Right lobe of liver (tissue), 6 donors: ENCODE measurements around the gene PRR13. TPM values are rescaled to one million over a fixed set of nuclear protein-coding genes. Genes with fewer than 3 reads are reported as not detected.

Source experiments
- ATAC-seq, 4 donors: fragments of 200-7000 bp; cut with Tn5 transposase; one replicate each; pipeline ENCODE4 v1.9.1; 2020; ENCODE audit warnings: mild to moderate bottlenecking in 4 of 4, moderate library complexity in 4 of 4
- DNase-seq, 3 donors: peaks; one replicate each; pipeline ENCODE4 v3.0.0-alpha.2; 2020
- H3K27ac ChIP-seq, 3 donors: fragments of 200-600 bp; one replicate each; pipeline ENCODE4 v1.8.0; 2022
- H3K27me3 ChIP-seq, 2 donors: fragments of 200-600 bp; one replicate each; pipeline ENCODE4 v1.8.0; 2022
- H3K36me3 ChIP-seq, 4 donors: fragments of 200-600 bp; sonication (generic) in 1 of 4; one replicate each; pipeline versions ENCODE4 v1.5.1 to v1.8.0; 2017 to 2022; ENCODE audit warnings: control low read depth in 1 of 4
- H3K4me1 ChIP-seq, 4 donors: fragments of 200-600 bp; sonication (generic) in 1 of 4; one replicate each; pipeline versions ENCODE4 v1.5.1 to v1.8.0; 2017 to 2022; ENCODE audit warnings: control low read depth in 1 of 4
- H3K4me3 ChIP-seq, 3 donors: fragments of 200-600 bp; one replicate each; pipeline ENCODE4 v1.8.0; 2022
- H3K9me3 ChIP-seq, 4 donors: fragments of 200-600 bp; sonication (generic) in 1 of 4; one replicate each; pipeline versions ENCODE4 v1.5.1 to v1.8.0; 2017 to 2022; ENCODE audit warnings: control low read depth in 1 of 4
- POLR2A ChIP-seq: fragments of 450-650 bp; IDR thresholded peaks from one replicate; pipeline ENCODE4 v1.6.1; 2017; ENCODE audit warnings: antibody characterized with exemption, mild to moderate bottlenecking
- WGBS: methylation state at CpG from one replicate; pipeline ENCODE4 v1.1.6; 2018; ENCODE audit warnings: low coverage, low lambda C conversion rate; ENCODE audit not compliant: insufficient coverage; ENCODE audit errors: missing lambda C conversion rate; 5-methylcytosine and 5-hydroxymethylcytosine counted together
- intact Hi-C, 2 donors: fragments of 100-400 bp; cut with DNase I; formaldehyde crosslinking; loops; one replicate each; pipeline versions ENCODE4 v1.11.2 to v1.14.1; 2022
- total RNA-seq, 6 experiments: library from RNA; depleted of rRNA in 2 of 6; stranded (reverse); fragments of >200 nt in 2 of 6; fragmentation: NEBNext Ultra II Directional in 3 of 6; extraction: Animal tissue kit (Norgen Biotek cat#: 25700) in 3 of 6; gene quantifications; one replicate each; pipeline versions ENCODE4 v1.1.0 to v1.2.4, GENCODE V29; 2016 to 2023
- TF ChIP-seq, protein P1 (sequence below), 4 donors: fragments of 200-600 bp in 3 of 4; fragments of 450-650 bp in 1 of 4; IDR thresholded peaks; one replicate each; pipeline versions ENCODE4 v1.5.1 to v1.8.0; 2016 to 2022; ENCODE audit warnings: antibody characterized with exemption in 4 of 4, mild to moderate bottlenecking in 2 of 4
- donor health status: DM: no; HTN: yes; CAD: no.
- donor health status: DM: no; HTN: no; CAD: no.
- donor health status: DM: no; HTN: no; CAD: no.
- donor health status: DM: no; HTN: yes; CAD: no.
- donor health status: DM: no; HTN: yes; CAD: no.

The PRR13 gene
- total RNA-seq, 6 experiments from 2014 or later = 35.9 to 91.2 (median 61.0) TPM

- ATAC-seq (peak in 2 of 4 donors; percentile 3 to 8), DNase-seq (no peak)
- no peak for TF ChIP-seq POLR2A
- TF ChIP-seq, protein P1, sequence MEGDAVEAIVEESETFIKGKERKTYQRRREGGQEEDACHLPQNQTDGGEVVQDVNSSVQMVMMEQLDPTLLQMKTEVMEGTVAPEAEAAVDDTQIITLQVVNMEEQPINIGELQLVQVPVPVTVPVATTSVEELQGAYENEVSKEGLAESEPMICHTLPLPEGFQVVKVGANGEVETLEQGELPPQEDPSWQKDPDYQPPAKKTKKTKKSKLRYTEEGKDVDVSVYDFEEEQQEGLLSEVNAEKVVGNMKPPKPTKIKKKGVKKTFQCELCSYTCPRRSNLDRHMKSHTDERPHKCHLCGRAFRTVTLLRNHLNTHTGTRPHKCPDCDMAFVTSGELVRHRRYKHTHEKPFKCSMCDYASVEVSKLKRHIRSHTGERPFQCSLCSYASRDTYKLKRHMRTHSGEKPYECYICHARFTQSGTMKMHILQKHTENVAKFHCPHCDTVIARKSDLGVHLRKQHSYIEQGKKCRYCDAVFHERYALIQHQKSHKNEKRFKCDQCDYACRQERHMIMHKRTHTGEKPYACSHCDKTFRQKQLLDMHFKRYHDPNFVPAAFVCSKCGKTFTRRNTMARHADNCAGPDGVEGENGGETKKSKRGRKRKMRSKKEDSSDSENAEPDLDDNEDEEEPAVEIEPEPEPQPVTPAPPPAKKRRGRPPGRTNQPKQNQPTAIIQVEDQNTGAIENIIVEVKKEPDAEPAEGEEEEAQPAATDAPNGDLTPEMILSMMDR (IDR thresholded peaks at IDR 0.05) = no peak
- WGBS = no CpG with 5 or more reads among the region's 18 CpGs
- H3K9me3 ChIP-seq = no peaks in the 10 kb centered on the region
- intact Hi-C loops = no loop called here
- no peaks in the 10 kb centered on the region for H3K27me3 ChIP-seq
- H3K27ac ChIP-seq = no peak overlapping the region
- peaks cover 19 to 56% (median 31%) of the 10 kb centered on the region in 4 donors for H3K36me3 ChIP-seq
- H3K4me3 ChIP-seq = no peak overlapping the region
- H3K4me1 ChIP-seq = no peaks in the 10 kb centered on the region
These were observed 41.2 kb downstream of the PRR13 start for GRCh38 chr12:53482626-53483168.

GRCh38 chr12:53483225-53483978 is 41.9 kb downstream of the PRR13 start:
- Histone ChIP-seq H3K27ac (no peak overlapping the region), H3K9me3 (no peaks in the 10 kb centered on the region), H3K4me3 (no peak overlapping the region), H3K27me3 (no peaks in the 10 kb centered on the region), H3K4me1 (no peaks in the 10 kb centered on the region), H3K36me3 (peaks cover 16 to 49% (median 27%) of the 10 kb centered on the region in 4 donors)
- WGBS = 61% methylated on average over 6 of the region's 9 CpGs
- intact Hi-C loops = no loop called here
- no peak for TF ChIP-seq POLR2A
- TF ChIP-seq, protein P1 (IDR thresholded peaks at IDR 0.05) = no peak
- peak in 1 of 4 donors; percentile 7 for ATAC-seq
- DNase-seq = peak in 1 of 3 donors; percentile 48

DNA sequence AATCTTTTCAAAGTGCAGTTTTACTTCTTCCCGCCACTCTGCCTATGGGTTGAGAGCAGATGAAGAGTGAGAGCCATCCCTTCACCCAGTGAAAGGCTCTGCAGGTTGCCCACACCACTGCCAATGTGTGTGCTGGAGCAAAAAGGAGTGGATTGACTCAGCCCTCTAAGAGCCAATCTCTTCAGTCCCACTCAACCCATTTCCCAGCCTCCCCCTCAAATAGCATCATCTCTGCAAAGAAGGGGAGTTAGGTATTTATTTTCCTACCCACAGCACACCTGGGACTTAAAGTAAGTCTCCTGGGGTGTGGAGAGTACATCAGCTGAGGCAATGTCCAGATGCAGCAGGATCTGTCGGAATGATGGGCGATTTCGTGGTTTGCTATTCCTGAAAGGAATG is 42.4 kb downstream of the PRR13 start:
- H3K27ac ChIP-seq = no peak overlapping the region
- intact Hi-C loops = no loop called here
- no peaks in the 10 kb centered on the region for H3K4me1 ChIP-seq
- ATAC-seq (peak in 1 of 4 donors; percentile 5), DNase-seq (no peak)
- no peak for TF ChIP-seq POLR2A
- TF ChIP-seq, protein P1 (IDR thresholded peaks at IDR 0.05) = no peak
- no peaks in the 10 kb centered on the region for H3K9me3 ChIP-seq
- peaks cover 16 to 43% (median 22%) of the 10 kb centered on the region in 4 donors for H3K36me3 ChIP-seq
- 78% methylated on average over 4 of the region's 4 CpGs for WGBS
- H3K4me3 ChIP-seq = no peak overlapping the region
- H3K27me3 ChIP-seq = no peaks in the 10 kb centered on the region

DNA sequence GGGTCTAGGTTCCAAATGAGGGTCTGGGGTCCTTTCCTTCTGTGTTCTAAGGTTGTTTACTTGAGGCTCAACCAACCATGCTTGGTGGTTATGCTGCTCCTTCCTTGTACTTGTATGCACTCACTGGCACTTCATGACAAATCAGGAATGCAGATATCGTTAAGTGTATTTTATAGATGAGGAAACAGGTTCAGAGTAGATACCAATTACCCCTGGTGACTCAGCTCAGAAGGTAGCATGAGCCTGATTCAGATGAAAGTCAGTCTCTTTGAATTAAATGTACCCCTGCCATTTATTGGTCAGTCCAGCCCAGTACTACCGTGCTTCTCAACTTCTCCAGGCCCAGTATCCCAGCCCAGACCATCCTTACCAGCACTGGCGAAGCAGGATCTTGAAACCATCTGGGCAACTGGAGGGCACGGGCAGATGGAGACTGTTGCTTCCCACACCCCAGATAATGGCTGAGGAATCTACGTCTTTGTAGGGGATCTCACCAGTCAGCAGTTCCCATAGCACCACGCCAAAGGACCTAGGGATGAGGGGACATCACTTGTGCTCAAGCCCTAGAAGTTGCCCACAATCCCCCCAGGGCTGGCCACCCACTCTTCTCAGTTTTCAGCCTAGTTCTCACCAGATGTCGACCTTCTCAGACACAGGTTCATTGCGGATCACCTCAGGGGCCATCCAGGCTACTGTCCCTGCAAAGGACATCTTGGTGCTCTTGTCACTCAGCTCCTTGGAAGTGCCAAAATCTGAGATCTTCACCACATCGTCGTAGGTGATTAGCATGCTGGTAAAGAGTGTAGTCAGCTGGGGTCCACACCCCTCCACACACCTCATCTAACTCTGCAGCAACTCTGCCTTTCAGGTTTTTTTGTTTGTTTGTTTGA is 43.4 kb downstream of the PRR13 start:
- H3K4me3 ChIP-seq = no peak overlapping the region
- no peak overlapping the region for H3K27ac ChIP-seq
- intact Hi-C loops = loop anchor here in 1 of 2 donors (5.0 kb wide), 1 partner anchor 33 kb away; the partner anchor contains the start of gene PCBP2
- 83% methylated on average over 5 of the region's 10 CpGs for WGBS
- no peaks in the 10 kb centered on the region for H3K4me1 ChIP-seq
- H3K36me3 ChIP-seq = peaks cover 7 to 34% (median 15%) of the 10 kb centered on the region in 4 donors
- no peaks in the 10 kb centered on the region for H3K9me3 ChIP-seq
- H3K27me3 ChIP-seq = no peaks in the 10 kb centered on the region
- no peak for TF ChIP-seq POLR2A
- TF ChIP-seq, protein P1 (IDR thresholded peaks at IDR 0.05) = no peak
- ATAC-seq = no peak
- no peak for DNase-seq
